Sciatic nerve (tissue), 2 donors: ENCODE measurements around the gene SYPL1. TPM values are rescaled to one million over a fixed set of nuclear protein-coding genes. Genes with fewer than 3 reads are reported as not detected.

Experiments
- ATAC-seq: fragments of 200-7000 bp; cut with Tn5 transposase; one replicate; pipeline ENCODE4 v1.9.1; 2020; ENCODE audit warnings: mild to moderate bottlenecking, moderate library complexity
- DNase-seq: peaks from one replicate; pipeline ENCODE4 v3.0.0-alpha.2; 2020; ENCODE audit warnings: low spot score
- intact Hi-C: fragments of 100-400 bp; cut with DNase I; formaldehyde crosslinking; loops from one replicate; pipeline ENCODE4 v1.14.2; 2022
- total RNA-seq: library from RNA; stranded (reverse); fragmentation: NEBNext Ultra II Directional; extraction: Animal tissue kit (Norgen Biotek cat#: 25700); gene quantifications from one replicate; pipeline ENCODE4 v1.2.1, GENCODE V29; 2021
- donor health status: DM: no; HTN: no; CAD: no.
- donor health status: DM: no; HTN: no; CAD: no.

Gene SYPL1
- total RNA-seq, 1 donor from 2014 or later = 83.5 TPM

- intact Hi-C loops = no loop called here
- DNase-seq (no peak), ATAC-seq (no peak)
Measured at GRCh38 chr7:106125417-106125816, 13.3 kb upstream of the SYPL1 start.

- intact Hi-C loops = no loop called here
- DNase-seq (no peak), ATAC-seq (no peak)
Measured at GRCh38 chr7:106124186-106124585, 12.1 kb upstream of the SYPL1 start.

GRCh38 chr7:106122713-106123112, 10.6 kb upstream of the SYPL1 start:
- intact Hi-C loops = no loop called here
- ATAC-seq = no peak
- DNase-seq = no peak

GRCh38 chr7:106121189-106121810, 9.2 kb upstream of the SYPL1 start:
- DNase-seq (no peak), ATAC-seq (no peak)
- intact Hi-C loops = no loop called here

GRCh38 chr7:106120500-106120899, 8.4 kb upstream of the SYPL1 start:
- intact Hi-C loops = no loop called here
- no peak for DNase-seq

GRCh38 chr7:106119719-106120118, 7.6 kb upstream of the SYPL1 start:
- intact Hi-C loops = loop anchor here (10.0 kb wide), 1 partner anchor 55 kb away; no protein-coding TSS in a partner anchor
- no peak for ATAC-seq

More at GRCh38 chr7:106120500-106120899, 8.4 kb upstream of the SYPL1 start:
- no peak for ATAC-seq

GRCh38 chr7:106117786-106118544, 5.9 kb upstream of the SYPL1 start:
- intact Hi-C loops = loop anchor here (10.0 kb wide), 1 partner anchor 53 kb away; no protein-coding TSS in a partner anchor
- no peak for DNase-seq
- no peak for ATAC-seq

More at GRCh38 chr7:106119719-106120118, 7.6 kb upstream of the SYPL1 start:
- no peak for DNase-seq

- intact Hi-C loops = loop anchor here (10.0 kb wide), 1 partner anchor 51 kb away; no protein-coding TSS in a partner anchor
- no peak for DNase-seq
- ATAC-seq = no peak
Measured at GRCh38 chr7:106116161-106116704, 4.1 kb upstream of the SYPL1 start.

- intact Hi-C loops = loop anchor here (10.0 kb wide), 1 partner anchor 50 kb away; no protein-coding TSS in a partner anchor
- ATAC-seq = no peak
- DNase-seq = no peak
Measured at GRCh38 chr7:106114716-106115383, 2.7 kb upstream of the SYPL1 start.

- no peak for ATAC-seq
- intact Hi-C loops = loop anchor here (10.0 kb wide), 1 partner anchor 48 kb away; no protein-coding TSS in a partner anchor
Measured at GRCh38 chr7:106112972-106113421, 885 bp upstream of the SYPL1 start.

GRCh38 chr7:106111655-106112117, 426 bp downstream of the SYPL1 start:
- peak; percentile 75 for DNase-seq

More at GRCh38 chr7:106112972-106113421, 885 bp upstream of the SYPL1 start:
- DNase-seq = no peak

GRCh38 chr7:106110885-106111654, 1.0 kb downstream of the SYPL1 start:
- intact Hi-C loops = loop anchor here (10.0 kb wide), 1 partner anchor 46 kb away; no protein-coding TSS in a partner anchor

More at GRCh38 chr7:106111655-106112117, 426 bp downstream of the SYPL1 start:
- intact Hi-C loops = loop anchor here (10.0 kb wide), 1 partner anchor 47 kb away; no protein-coding TSS in a partner anchor
- peak; percentile 59 for ATAC-seq

GRCh38 chr7:106110238-106110560, 1.9 kb downstream of the SYPL1 start:
- intact Hi-C loops = loop anchor here (10.0 kb wide), 1 partner anchor 45 kb away; no protein-coding TSS in a partner anchor
- DNase-seq = no peak
- no peak for ATAC-seq

More at GRCh38 chr7:106110885-106111654, 1.0 kb downstream of the SYPL1 start:
- DNase-seq (no peak), ATAC-seq (no peak)

- ATAC-seq (no peak), DNase-seq (no peak)
- intact Hi-C loops = loop anchor here (10.0 kb wide), 1 partner anchor 45 kb away; no protein-coding TSS in a partner anchor
Measured at GRCh38 chr7:106109521-106110237, 2.4 kb downstream of the SYPL1 start.

GRCh38 chr7:106108991-106109390, 3.1 kb downstream of the SYPL1 start:
- ATAC-seq (no peak), DNase-seq (no peak)
- intact Hi-C loops = no loop called here

GRCh38 chr7:106104721-106105260, 7.3 kb downstream of the SYPL1 start:
- DNase-seq = no peak
- intact Hi-C loops = no loop called here
- no peak for ATAC-seq

GRCh38 chr7:106102387-106102966, 9.6 kb downstream of the SYPL1 start:
- DNase-seq (no peak), ATAC-seq (no peak)
- intact Hi-C loops = no loop called here
